OCI-LY1 (cell line): Measurements from ENCODE around the gene HNRNPA3.
"Not testable (repeated sequence)": the region's sequence is repeated elsewhere in the genome, so short reads cannot be mapped to it uniquely, and the experiment has no call there.

Source experiments
- H2AFZ ChIP-seq: fragments of 200-600 bp; sonication (generic), shearing (Covaris generic); 2 replicates; pipeline ENCODE4 v1.6.0; 2014; ENCODE audit warnings: antibody characterized with exemption, mild to moderate bottlenecking, low read length
- H3F3A ChIP-seq: fragments of 200-600 bp; sonication (generic), shearing (Covaris generic); 2 replicates; pipeline ENCODE4 v1.6.0; 2014; ENCODE audit warnings: mild to moderate bottlenecking, antibody characterized with exemption, low read length, moderate library complexity; ENCODE audit not compliant: insufficient read depth
- H3K27ac ChIP-seq: fragments of 200-600 bp; sonication (generic); 2 replicates; pipeline ENCODE4 v1.5.1; 2014; ENCODE audit warnings: low read length, mixed run types, mild to moderate bottlenecking, low read depth; ENCODE audit not compliant: poor library complexity, severe bottlenecking
- H3K27me3 ChIP-seq: fragments of 200-600 bp; sonication (generic); 2 replicates; pipeline ENCODE4 v1.6.0; 2014; ENCODE audit warnings: antibody characterized with exemption, mild to moderate bottlenecking, low read length, moderate library complexity; ENCODE audit not compliant: insufficient read depth
- H3K36me3 ChIP-seq: fragments of 200-600 bp; sonication (generic); 2 replicates; pipeline ENCODE4 v1.6.1; 2014; ENCODE audit warnings: mild to moderate bottlenecking, antibody characterized with exemption, low read length, moderate library complexity, mixed read lengths; ENCODE audit not compliant: insufficient read depth
- H3K4me1 ChIP-seq: fragments of 200-600 bp; sonication (generic); 2 replicates; pipeline ENCODE4 v1.5.1; 2014; ENCODE audit warnings: mild to moderate bottlenecking, low read length, moderate library complexity; ENCODE audit not compliant: insufficient read depth, severe bottlenecking
- H3K4me2 ChIP-seq: fragments of 200-600 bp; sonication (generic), shearing (Covaris generic); 2 replicates; pipeline ENCODE4 v1.6.1; 2014; ENCODE audit warnings: low read length
- H3K4me3 ChIP-seq: fragments of 200-600 bp; sonication (generic); 2 replicates; pipeline ENCODE4 v1.5.1; 2014; ENCODE audit warnings: low read length, low read depth, mild to moderate bottlenecking, mixed read lengths; ENCODE audit not compliant: poor library complexity, severe bottlenecking
- H3K79me2 ChIP-seq: fragments of 200-600 bp; shearing (Covaris generic); 2 replicates; pipeline ENCODE4 v1.6.1; 2016; ENCODE audit warnings: mixed run types, low read length, mixed read lengths; ENCODE audit not compliant: insufficient read depth
- H3K9ac ChIP-seq: fragments of 200-600 bp; sonication (generic), shearing (Covaris generic); 2 replicates; pipeline ENCODE4 v1.6.1; 2014; ENCODE audit warnings: mild to moderate bottlenecking, low read length, mixed read lengths
- H3K9me2 ChIP-seq: fragments of 200-600 bp; sonication (generic), shearing (Covaris generic); 2 replicates; pipeline ENCODE4 v1.6.1; 2014; ENCODE audit warnings: low read depth, mild to moderate bottlenecking, low read length, mixed read lengths
- H3K9me3 ChIP-seq: fragments of 200-600 bp; shearing (Covaris generic); 2 replicates; pipeline ENCODE4 v1.6.1; 2014; ENCODE audit warnings: low read length, mixed read lengths
- H4K20me1 ChIP-seq: fragments of 200-600 bp; sonication (generic), shearing (Covaris generic); 2 replicates; pipeline ENCODE4 v1.6.0; 2016; ENCODE audit warnings: mild to moderate bottlenecking, low read length; ENCODE audit not compliant: insufficient read depth
- EZH2 ChIP-seq: fragments of 200-600 bp; sonication (generic), shearing (Covaris generic); IDR thresholded peaks from 2 replicates; pipeline ENCODE4 v1.8.0; 2017; ENCODE audit warnings: borderline replicate concordance, mixed run types, mild to moderate bottlenecking, antibody characterized with exemption, low read length, moderate library complexity, mixed read lengths
- TF ChIP-seq, protein P1 (sequence below): fragments of 200-600 bp; sonication (generic), shearing (Covaris generic); IDR thresholded peaks from 2 replicates; pipeline ENCODE4 v1.5.1; 2017; ENCODE audit warnings: mild to moderate bottlenecking, antibody characterized with exemption, low read length, moderate library complexity, mixed read lengths

Gene HNRNPA3

DNA sequence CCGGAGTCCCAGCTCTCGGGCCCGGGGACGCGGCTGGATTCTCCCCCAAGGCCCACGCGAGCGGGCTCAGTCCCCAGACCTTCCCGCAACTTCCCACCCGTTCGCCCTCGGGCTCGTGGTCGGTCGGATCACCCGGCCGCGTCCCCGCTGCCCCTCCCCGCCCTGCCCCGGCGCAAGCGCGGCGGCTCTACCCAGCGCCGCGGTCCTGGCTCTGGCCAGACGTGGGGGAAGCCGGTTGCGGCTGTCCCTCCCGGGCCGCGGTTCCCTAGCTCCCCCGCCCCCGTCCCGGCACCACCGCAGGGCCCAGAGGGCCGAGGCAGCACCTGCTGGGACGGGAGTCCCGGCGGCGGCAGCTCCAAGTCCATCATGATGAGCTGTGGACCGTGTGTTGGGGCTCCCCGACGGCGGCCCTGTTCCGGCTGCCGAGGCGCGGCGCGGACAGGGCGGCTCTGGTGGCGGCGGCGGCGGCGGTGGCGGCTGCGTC is 51.7 kb downstream of the HNRNPA3 start:
- Histone ChIP-seq H3K9me2 (no peaks in the 10 kb centered on the region), H3K9me3 (no peaks in the 10 kb centered on the region), H2AFZ (no peak overlapping the region), H3K27me3 (no peaks in the 10 kb centered on the region), H3K79me2 (peaks cover 42% of the 10 kb centered on the region), H3K27ac (peak overlapping the region; percentile 96), H3K4me3 (peak overlapping the region; percentile 83), H3K4me2 (peak overlapping the region; percentile 90), H4K20me1 (no peaks in the 10 kb centered on the region), H3F3A (no peaks in the 10 kb centered on the region), H3K36me3 (peaks cover 16% of the 10 kb centered on the region), H3K4me1 (peaks cover 46% of the 10 kb centered on the region), H3K9ac (peak overlapping the region; percentile 98)
- TF ChIP-seq, protein P1, sequence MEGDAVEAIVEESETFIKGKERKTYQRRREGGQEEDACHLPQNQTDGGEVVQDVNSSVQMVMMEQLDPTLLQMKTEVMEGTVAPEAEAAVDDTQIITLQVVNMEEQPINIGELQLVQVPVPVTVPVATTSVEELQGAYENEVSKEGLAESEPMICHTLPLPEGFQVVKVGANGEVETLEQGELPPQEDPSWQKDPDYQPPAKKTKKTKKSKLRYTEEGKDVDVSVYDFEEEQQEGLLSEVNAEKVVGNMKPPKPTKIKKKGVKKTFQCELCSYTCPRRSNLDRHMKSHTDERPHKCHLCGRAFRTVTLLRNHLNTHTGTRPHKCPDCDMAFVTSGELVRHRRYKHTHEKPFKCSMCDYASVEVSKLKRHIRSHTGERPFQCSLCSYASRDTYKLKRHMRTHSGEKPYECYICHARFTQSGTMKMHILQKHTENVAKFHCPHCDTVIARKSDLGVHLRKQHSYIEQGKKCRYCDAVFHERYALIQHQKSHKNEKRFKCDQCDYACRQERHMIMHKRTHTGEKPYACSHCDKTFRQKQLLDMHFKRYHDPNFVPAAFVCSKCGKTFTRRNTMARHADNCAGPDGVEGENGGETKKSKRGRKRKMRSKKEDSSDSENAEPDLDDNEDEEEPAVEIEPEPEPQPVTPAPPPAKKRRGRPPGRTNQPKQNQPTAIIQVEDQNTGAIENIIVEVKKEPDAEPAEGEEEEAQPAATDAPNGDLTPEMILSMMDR = no peak
- no peak for TF ChIP-seq EZH2

DNA sequence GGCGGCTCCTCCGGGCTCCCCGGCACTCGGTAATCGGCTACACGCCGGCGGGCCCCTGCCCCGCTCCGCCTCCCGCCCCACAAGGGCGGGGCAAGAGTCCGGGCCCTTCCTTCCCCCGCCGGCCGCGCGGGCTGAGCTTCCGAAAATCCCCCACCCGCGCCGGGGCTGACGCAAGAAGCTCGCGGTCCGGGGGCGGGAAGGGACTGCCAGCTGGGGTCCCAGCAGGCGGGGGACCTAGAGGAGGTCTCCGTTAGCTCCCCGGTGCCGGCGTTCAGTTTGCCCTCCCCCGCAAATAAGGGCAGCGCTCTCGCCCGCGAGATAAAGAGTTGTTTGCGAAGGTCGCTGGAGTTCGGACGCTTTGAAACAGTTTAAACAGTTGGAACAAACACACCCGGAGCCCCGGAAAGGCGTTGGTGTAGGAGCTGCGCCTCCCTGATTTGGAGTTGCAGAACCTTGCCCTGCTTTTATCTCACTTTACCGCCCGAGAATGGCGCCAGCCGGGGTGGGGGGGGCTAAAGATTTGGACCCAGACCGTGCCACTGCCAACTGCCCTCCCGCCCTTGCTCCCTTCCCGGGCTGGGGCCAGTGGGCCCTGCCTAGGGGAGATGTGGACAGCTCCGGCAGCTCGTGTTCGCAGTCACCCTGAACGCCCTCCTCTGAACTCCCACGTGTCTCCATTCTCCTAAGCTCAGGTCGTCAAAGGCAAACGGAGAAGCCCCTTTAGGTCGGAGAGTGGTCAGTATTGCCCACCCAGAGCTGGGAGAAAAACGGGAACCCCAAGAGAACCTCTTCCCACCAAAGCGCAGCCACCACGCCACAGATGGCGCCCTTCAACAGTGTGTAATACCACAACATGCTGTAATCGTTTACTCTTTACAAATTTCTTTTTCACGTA is 52.3 kb downstream of the HNRNPA3 start, which contains the start of gene NFE2L2:
NFE2L2 (minus strand) TSS at position 35 of the 895 bp plus-strand sequence. CDS start 151 bp downstream, outside the sequence.
- no peaks in the 10 kb centered on the region for H3K27me3 ChIP-seq
- TF ChIP-seq, protein P1 = peak; percentile 66
- no peak for TF ChIP-seq EZH2
- H3K79me2 ChIP-seq = peaks cover 35% of the 10 kb centered on the region
- H3K4me2 ChIP-seq = peak within 1 kb of the TSS; percentile 90
- peaks cover 46% of the 10 kb centered on the region for H3K4me1 ChIP-seq
- peaks cover 12% of the 10 kb centered on the region; the same call in 1 of the 2 replicates for H3K36me3 ChIP-seq
- H3K27ac ChIP-seq = peak within 1 kb of the TSS; percentile 96
- H3K9ac ChIP-seq = peak within 1 kb of the TSS; percentile 98
- no peaks in the 10 kb centered on the region for H3K9me2 ChIP-seq
- H4K20me1 ChIP-seq = no peaks in the 10 kb centered on the region
- H2AFZ ChIP-seq = no peak within 1 kb of the TSS; the same call in 1 of the 2 replicates
- H3F3A ChIP-seq = no peaks in the 10 kb centered on the region
- H3K9me3 ChIP-seq = no peaks in the 10 kb centered on the region
- H3K4me3 ChIP-seq = peak within 1 kb of the TSS; percentile 83

DNA sequence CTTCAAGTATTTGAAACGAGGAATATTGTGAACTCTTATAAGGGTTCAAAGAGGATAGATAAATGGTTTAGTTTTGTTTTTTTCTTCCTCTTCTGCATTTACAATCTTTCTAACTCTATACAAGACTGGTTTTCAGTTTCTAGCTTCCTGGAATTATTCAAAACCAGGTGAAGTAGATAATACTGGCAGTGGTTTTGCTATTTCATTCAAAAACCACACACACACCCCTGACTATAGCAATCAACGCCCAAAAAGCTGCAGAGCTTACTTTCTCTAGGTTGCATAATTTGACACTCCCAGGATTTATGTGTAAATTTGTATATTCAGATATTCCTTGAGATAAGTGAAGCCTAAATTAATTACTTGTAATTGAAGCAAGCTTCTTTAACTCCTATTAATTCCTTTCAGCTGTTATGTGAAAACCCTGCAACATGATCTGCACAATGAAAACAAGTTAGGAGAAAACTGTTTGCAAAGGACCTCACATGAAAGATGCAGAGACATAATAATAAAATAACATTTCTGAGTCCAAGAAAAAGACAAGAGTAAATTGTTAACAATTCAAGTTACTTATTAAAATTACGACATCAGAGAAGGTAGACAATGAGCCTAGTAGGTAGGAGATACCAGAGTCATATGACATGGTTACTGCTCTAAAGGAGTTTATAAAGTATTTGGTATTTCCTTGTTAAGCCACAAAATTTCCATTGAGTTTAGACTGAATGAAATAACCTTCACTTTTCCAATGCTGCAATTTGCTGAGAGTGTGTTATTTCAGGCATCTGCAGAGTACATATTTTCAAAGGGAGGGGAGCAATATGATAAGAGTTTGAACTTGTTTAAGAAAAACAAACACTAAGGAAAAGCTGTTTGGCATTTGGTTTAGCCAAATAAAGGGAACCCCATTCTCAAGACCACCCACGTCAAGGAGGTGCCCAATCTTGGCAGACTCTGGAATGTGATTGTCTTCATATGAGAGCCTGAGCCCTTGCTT is 53.5 kb downstream of the HNRNPA3 start:
- peaks cover 34% of the 10 kb centered on the region for H3K4me1 ChIP-seq
- H3K9me2 ChIP-seq = no peaks in the 10 kb centered on the region
- no peaks in the 10 kb centered on the region for H3K27me3 ChIP-seq
- peaks cover 7% of the 10 kb centered on the region; the same call in 1 of the 2 replicates for H3K36me3 ChIP-seq
- no peaks in the 10 kb centered on the region for H3F3A ChIP-seq
- H2AFZ ChIP-seq = no peak overlapping the region
- peak overlapping the region; percentile 90 for H3K4me2 ChIP-seq
- H3K27ac ChIP-seq = peak overlapping the region; percentile 96
- no peaks in the 10 kb centered on the region for H4K20me1 ChIP-seq
- TF ChIP-seq, protein P1 = no peak
- no peak for TF ChIP-seq EZH2
- H3K79me2 ChIP-seq = peaks cover 23% of the 10 kb centered on the region
- no peaks in the 10 kb centered on the region for H3K9me3 ChIP-seq
- peak overlapping the region; percentile 83 for H3K4me3 ChIP-seq
- peak overlapping the region; percentile 98 for H3K9ac ChIP-seq

DNA sequence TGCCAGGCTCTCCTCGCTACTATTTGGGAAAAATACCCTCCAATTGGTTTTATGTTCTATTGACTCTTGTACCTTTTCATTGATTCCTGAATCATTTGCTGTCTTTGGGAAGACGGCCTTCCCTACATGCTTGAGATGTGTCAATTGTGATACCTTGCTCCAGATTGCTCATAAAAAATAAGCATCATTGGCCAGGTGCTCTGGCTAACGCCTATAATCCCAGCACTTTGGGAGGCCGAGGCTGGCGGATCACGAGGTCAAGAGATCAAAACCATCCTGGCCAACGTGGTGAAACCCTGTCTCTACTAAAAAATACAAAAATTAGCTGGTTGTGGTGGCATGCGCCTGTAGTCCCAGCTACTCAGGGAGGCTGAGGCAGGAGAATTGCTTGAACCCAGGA is 54.4 kb downstream of the HNRNPA3 start:
- H3K4me1 ChIP-seq = peaks cover 28% of the 10 kb centered on the region
- H3K4me3 ChIP-seq, H3K27me3 ChIP-seq, H4K20me1 ChIP-seq, H3K36me3 ChIP-seq, H3K4me2 ChIP-seq, H3K9me2 ChIP-seq, H3F3A ChIP-seq, H2AFZ ChIP-seq, H3K9ac ChIP-seq, H3K9me3 ChIP-seq: not testable (repeated sequence)
- H3K27ac ChIP-seq = peak overlapping the region; percentile 96
- H3K79me2 ChIP-seq = peaks cover 15% of the 10 kb centered on the region
